Measurements from ENCODE around the gene ABCC10. TPM values are rescaled to one million over a fixed set of nuclear protein-coding genes. Genes with fewer than 3 reads are reported as not detected.
"Not testable (repeated sequence)": the region's sequence is repeated elsewhere in the genome, so short reads cannot be mapped to it uniquely, and the experiment has no call there.

The ABCC10 gene
- total RNA-seq, 1 experiment from 2014 or later: 31.8 TPM

- H2BK5ac ChIP-seq (ENCODE audit: insufficient read length, low read length): no peak overlapping the region
- DNase-seq: no peak
- no peaks in the 10 kb centered on the region for H3K23me2 ChIP-seq (ENCODE audit: insufficient read length, low read depth, low read length, poor library complexity, severe bottlenecking)
- H3K4me1 ChIP-seq (ENCODE audit: insufficient read depth, low read length): no peaks in the 10 kb centered on the region
- no peak overlapping the region for H3K56ac ChIP-seq (ENCODE audit: insufficient read length, low read depth, low read length)
- H2BK20ac ChIP-seq (ENCODE audit: low read depth, low read length, poor library complexity, severe bottlenecking): no peak overlapping the region
- H3K27me3 ChIP-seq (ENCODE audit: insufficient read depth, low read length): no peaks in the 10 kb centered on the region
- H3K79me2 ChIP-seq (ENCODE audit: insufficient read depth, low read length): no peaks in the 10 kb centered on the region
- H3T11ph ChIP-seq (ENCODE audit: low read length): no peak overlapping the region
- H3K4ac ChIP-seq (ENCODE audit: low read depth, low read length): no peak overlapping the region
- H2BK12ac ChIP-seq (ENCODE audit: insufficient read length, low read depth, low read length): no peak overlapping the region
- H3K4me2 ChIP-seq (ENCODE audit: insufficient read depth, insufficient read length, low read length): no peak overlapping the region
- no peak overlapping the region for H2BK120ac ChIP-seq (ENCODE audit: low read depth, low read length, poor library complexity, severe bottlenecking)
- H3K18ac ChIP-seq (ENCODE audit: insufficient read length, low read depth, low read length): no peak overlapping the region
- no peak overlapping the region for H4K91ac ChIP-seq (ENCODE audit: insufficient read length, low read depth, low read length)
- no peak overlapping the region for H3K14ac ChIP-seq (ENCODE audit: insufficient read depth, low read length)
- Mint-ChIP-seq H3K27ac (no peak overlapping the region), H3K9me3 (peaks cover 0 to 2% of the 10 kb centered on the region in 2 experiments; a peak in 1 of 5 replicates), H3K27me3 (ENCODE audit: low read depth) (peaks cover 14% of the 10 kb centered on the region), H3K4me1 (no peaks in the 10 kb centered on the region), H3K36me3 (ENCODE audit: insufficient read depth in 1 of 3, low read depth in 3 of 3) (no peaks in the 10 kb centered on the region), H3K4me3 (no peak overlapping the region)
- H2AK5ac ChIP-seq (ENCODE audit: insufficient read length, low read length): no peak overlapping the region
- no peak overlapping the region for H4K8ac ChIP-seq (replicated peaks; ENCODE audit: insufficient read length, low read depth, low read length)
- no peak overlapping the region for H2BK15ac ChIP-seq (ENCODE audit: low read depth, low read length)
- no peak overlapping the region for H4K5ac ChIP-seq (ENCODE audit: insufficient read length, low read depth, low read length)
- no peak overlapping the region for H3K27ac ChIP-seq (ENCODE audit: insufficient read length, low read depth, low read length)
- no peak overlapping the region for H2AFZ ChIP-seq (ENCODE audit: low read length)
- no peaks in the 10 kb centered on the region for H3K79me1 ChIP-seq (ENCODE audit: insufficient read depth, low read depth, low read length, poor library complexity, severe bottlenecking)
- WGBS (ENCODE audit: extremely low coverage, insufficient read length, low lambda C conversion rate): no CpG with 5 or more reads among the region's 2 CpGs
- no peak overlapping the region for H3K9ac ChIP-seq (ENCODE audit: extremely low read depth, insufficient read length, low read length)
- H3K9me3 ChIP-seq (ENCODE audit: control insufficient read depth, low read depth, low read length): no peaks in the 10 kb centered on the region
- no peaks in the 10 kb centered on the region for H4K20me1 ChIP-seq (ENCODE audit: control insufficient read depth, insufficient read depth, insufficient read length)
- no peak for TF ChIP-seq CTCF (conservative IDR thresholded peaks at IDR 0.05)
- no peak overlapping the region for H3K23ac ChIP-seq (ENCODE audit: insufficient read length, low read depth, low read length)
These were observed 14.3 kb upstream of the ABCC10 start for GRCh38 chr6:43413002-43413401.

GRCh38 chr6:43415275-43415674, 12.1 kb upstream of the ABCC10 start:
- H3K79me2 ChIP-seq (ENCODE audit: insufficient read depth, low read length); H3K4me3 Mint-ChIP-seq; H3K9me3 ChIP-seq (ENCODE audit: control insufficient read depth, low read depth, low read length); H3K27me3 ChIP-seq (ENCODE audit: insufficient read depth, low read length); H4K20me1 ChIP-seq (ENCODE audit: control insufficient read depth, insufficient read depth, insufficient read length); H2AK5ac ChIP-seq (ENCODE audit: insufficient read length, low read length); H3T11ph ChIP-seq (ENCODE audit: low read length); H3K14ac ChIP-seq (ENCODE audit: insufficient read depth, low read length); H3K23ac ChIP-seq (ENCODE audit: insufficient read length, low read depth, low read length); H3K9ac ChIP-seq (ENCODE audit: extremely low read depth, insufficient read length, low read length); H3K27ac Mint-ChIP-seq; H3K36me3 Mint-ChIP-seq (ENCODE audit: insufficient read depth in 1 of 3, low read depth in 3 of 3); H2BK20ac ChIP-seq (ENCODE audit: low read depth, low read length, poor library complexity, severe bottlenecking); H2BK12ac ChIP-seq (ENCODE audit: insufficient read length, low read depth, low read length); H4K91ac ChIP-seq (ENCODE audit: insufficient read length, low read depth, low read length); H2BK5ac ChIP-seq (ENCODE audit: insufficient read length, low read length); H3K4ac ChIP-seq (ENCODE audit: low read depth, low read length); H3K4me2 ChIP-seq (ENCODE audit: insufficient read depth, insufficient read length, low read length); H3K4me1 ChIP-seq (ENCODE audit: insufficient read depth, low read length); H3K9me3 Mint-ChIP-seq; H3K18ac ChIP-seq (ENCODE audit: insufficient read length, low read depth, low read length); H4K5ac ChIP-seq (ENCODE audit: insufficient read length, low read depth, low read length); H3K79me1 ChIP-seq (ENCODE audit: insufficient read depth, low read depth, low read length, poor library complexity, severe bottlenecking); H3K56ac ChIP-seq (ENCODE audit: insufficient read length, low read depth, low read length); H4K8ac ChIP-seq (replicated peaks; ENCODE audit: insufficient read length, low read depth, low read length); H2AFZ ChIP-seq (ENCODE audit: low read length); H2BK15ac ChIP-seq (ENCODE audit: low read depth, low read length); DNase-seq; H3K27ac ChIP-seq (ENCODE audit: insufficient read length, low read depth, low read length); H3K4me1 Mint-ChIP-seq; H3K23me2 ChIP-seq (ENCODE audit: insufficient read length, low read depth, low read length, poor library complexity, severe bottlenecking); H2BK120ac ChIP-seq (ENCODE audit: low read depth, low read length, poor library complexity, severe bottlenecking): not testable (repeated sequence)
- WGBS (ENCODE audit: extremely low coverage, insufficient read length, low lambda C conversion rate): no CpG with 5 or more reads among the region's 8 CpGs
- H3K27me3 Mint-ChIP-seq (ENCODE audit: low read depth): peaks cover 17% of the 10 kb centered on the region
